GM19240 (cell line): ENCODE results near the gene COL9A3.

ENCODE experiments used
- DNase-seq: peaks from one replicate; pipeline ENCODE4 v3.0.0; 2011; ENCODE audit warnings: low spot score; ENCODE audit not compliant: insufficient read length

The COL9A3 gene

GRCh38 chr20:62816884-62817873, at the start of gene COL9A3:
Gene COL9A3 (plus strand): TSS chr20:62817050. CDS start chr20:62817065, 15 bp downstream.
- DNase-seq, result no peak

DNA sequence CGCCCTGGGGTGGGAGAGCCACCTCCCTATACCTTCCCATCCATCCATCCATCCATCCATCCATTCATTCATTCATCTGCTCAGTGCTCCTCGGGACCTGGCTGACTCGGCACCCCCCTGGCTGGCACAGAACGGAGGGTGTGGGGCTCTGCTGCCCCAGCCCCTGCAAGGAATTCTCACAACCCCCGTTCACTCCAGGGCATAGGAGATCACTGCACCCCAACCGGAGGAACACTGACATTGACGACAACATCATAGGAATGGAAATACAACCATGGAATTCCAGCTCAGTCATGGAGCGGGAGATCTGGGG, 48.7 kb upstream of the COL9A3 start:
- DNase-seq, result no peak

GRCh38 chr20:62768551-62769287, 48.1 kb upstream of the COL9A3 start:
- DNase-seq, result no peak

- DNase-seq, result no peak
Observed at GRCh38 chr20:62769346-62770071, 47.3 kb upstream of the COL9A3 start.

DNA sequence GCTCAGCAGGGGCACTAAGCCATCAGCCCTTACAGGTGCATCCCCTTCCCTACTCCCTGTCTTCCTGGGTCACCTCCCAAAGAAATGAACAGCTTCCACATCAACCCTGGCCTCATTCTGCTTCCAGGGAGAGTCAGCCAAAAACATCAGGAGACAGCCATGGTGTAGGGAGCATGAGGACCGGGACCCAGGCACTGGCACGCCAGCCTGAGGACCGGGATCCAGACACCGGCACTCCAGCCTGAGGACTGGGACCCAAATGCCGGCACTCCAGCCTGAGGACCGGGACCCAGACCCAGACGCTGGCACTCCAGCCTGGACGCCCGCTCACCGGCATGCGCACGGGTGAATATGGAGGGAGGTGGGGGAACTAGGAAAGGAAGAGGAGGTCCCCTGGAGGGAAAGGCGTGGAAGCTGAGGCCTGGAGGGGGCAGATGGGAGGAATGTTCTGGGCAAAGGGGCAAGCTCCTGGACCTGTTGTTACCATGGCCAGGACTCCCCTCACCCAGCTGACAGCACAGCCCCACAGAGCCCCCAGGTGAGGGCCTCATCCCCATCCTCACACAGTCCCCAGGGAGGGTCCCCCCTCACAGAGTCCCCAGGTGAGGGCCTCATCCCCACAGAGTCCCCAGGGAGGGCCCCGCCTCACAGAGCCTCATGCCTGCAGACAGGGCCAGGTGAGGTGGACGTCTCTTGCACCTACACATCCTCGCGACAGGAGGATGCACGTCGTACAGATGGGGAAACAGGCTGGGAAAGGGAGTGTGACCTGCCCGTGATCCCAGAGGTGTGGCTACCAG, 46.5 kb upstream of the COL9A3 start:
- DNase-seq, result no peak

GRCh38 chr20:62770916-62771315, 45.9 kb upstream of the COL9A3 start:
- no peak for DNase-seq

DNA sequence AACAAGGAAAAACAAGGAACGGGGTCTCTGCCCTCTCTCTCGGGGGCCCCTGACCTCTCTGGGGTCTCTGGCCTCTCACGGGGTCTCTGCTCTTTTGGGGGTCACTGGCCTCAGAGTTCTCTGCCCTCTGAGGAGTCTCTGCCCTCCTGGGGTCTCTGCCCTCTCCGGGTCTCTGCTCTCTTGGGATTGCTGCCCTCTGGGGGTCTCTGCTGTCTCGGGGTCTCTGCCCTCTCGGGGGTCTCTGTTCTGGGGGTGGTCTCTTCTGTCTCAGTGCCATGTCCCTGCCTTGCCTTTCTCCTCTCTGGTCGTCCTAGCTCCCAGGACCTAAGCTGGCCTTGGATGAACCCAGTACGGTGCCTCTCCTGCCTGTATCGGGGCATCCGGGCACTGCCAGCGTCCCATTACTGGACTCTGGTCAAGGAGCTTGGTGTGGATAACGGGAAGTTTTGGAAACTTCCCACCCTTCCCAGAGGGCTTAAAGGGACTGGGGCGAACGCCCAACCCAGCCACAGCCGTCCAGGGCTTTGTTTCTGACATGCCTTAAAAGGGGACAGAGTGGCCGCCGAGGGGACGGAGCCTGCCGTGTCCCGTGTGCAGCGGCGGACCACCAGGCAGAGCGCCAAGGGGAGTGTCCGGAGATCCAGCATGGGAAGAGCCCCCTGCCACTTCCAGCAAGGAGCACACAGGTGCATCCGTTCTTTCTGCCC, 45.3 kb upstream of the COL9A3 start:
- DNase-seq, result no peak

- DNase-seq, result no peak
Observed at GRCh38 chr20:62772103-62772611, 44.7 kb upstream of the COL9A3 start.

GRCh38 chr20:62772619-62772989, 44.2 kb upstream of the COL9A3 start:
- no peak for DNase-seq

GRCh38 chr20:62772990-62773844, 43.6 kb upstream of the COL9A3 start:
- no peak for DNase-seq

GRCh38 chr20:62773845-62774714, 42.8 kb upstream of the COL9A3 start:
- no peak for DNase-seq

DNA sequence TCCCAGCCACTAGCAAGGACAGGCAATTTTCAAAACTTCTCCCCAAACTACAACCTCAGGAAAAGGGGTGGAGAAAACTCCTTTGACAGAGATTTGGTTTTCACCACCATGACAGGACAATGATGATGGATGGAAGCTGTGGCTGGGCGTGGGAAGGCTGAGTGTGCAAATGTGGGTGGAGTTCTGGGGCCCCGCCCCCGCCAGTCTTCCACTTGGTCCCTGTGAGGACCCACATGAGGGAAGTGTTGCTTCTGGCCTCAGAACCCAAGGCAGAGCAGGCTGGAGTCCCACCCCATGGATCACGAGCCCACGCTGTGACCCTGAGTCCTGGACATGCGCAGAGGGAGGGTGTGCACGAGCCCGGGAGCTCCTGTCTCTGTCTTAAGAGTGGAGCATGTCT, 42.1 kb upstream of the COL9A3 start:
- no peak for DNase-seq

DNA sequence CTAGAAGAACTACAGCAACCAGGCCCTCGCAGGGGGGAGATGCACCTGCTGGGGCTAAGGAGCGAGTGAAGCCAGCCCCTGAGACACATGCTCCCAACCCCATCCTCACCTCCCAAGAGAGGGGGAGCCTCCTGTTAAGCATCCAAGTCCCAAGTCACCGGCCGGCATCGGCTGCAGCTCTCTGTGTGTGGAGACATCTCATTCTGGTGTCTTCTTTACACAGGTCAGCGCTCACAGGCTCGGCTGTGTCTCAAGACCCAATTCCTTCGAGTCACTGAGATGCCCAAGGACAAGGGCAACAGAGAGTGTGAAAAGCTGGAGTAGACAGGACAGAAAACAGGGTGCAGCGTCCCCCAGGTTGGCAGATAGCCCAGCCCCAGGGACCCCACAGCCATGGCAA, 41.6 kb upstream of the COL9A3 start:
- DNase-seq, result no peak

DNA sequence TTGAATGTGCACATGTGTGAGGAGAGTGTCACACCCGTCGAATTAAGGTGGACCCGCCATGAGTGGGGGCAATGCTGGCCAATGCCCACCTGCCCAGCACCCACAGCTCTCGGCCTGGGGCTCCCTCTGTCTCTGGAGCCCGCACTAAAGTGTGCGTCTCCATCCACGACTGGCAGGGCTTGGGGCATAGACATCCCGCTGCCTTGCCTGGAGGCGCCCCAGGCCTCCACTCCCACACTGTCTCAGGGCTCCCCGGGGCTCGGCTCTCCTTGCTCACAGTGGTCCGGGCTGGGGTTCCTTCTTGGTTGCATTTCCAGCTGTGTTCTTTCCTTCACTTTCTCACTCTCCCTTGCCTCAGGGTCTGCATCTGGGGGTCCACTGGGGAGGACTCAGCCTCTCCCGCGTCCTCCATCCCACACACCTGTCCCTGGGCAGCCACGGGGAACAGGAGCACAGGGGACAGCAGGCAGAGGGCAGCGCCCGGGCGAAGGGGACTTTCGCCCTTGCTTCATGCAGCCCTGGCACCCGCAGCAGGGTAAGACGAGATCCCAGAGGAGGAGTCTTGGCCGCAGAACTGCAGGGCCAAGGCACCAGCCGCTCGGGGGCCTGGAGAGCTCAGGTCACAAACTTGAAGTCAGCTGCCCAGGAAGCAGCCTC, 40.7 kb upstream of the COL9A3 start:
- DNase-seq, result no peak

- DNase-seq, result peak; percentile 79
Observed at GRCh38 chr20:62776692-62777527, 39.9 kb upstream of the COL9A3 start.

- no peak for DNase-seq
Observed at GRCh38 chr20:62777528-62777830, 39.4 kb upstream of the COL9A3 start.

DNA sequence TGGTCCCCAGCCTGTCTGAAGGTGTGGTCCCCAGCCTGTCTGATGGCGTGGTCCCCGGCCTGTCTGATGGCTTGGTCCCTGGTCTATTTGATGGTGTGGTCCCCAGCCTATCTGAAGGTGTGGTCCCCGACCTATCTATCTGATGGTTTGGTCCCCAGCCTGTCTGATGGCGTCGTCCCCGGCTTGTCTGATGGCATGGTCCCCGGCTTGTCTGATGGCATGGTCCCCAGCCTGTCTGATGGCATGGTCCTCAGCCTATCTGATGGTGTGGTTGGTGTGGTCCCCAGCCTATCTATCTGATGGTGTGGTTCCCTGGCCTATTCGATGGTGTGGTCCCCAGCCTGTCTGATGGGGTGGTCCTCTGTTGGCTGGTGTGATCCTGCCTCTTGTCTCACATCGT, 38.8 kb upstream of the COL9A3 start:
- DNase-seq, result no peak
